ENCODE measurements around the gene CAGE1. TPM values are rescaled to one million over a fixed set of nuclear protein-coding genes. Genes with fewer than 3 reads are reported as not detected.

Gene CAGE1
- total and polyA plus RNA-seq, 10 of the 15 experiments (the other 5 are each of a cell fraction or from before 2014, with no cell fraction given) = 0.03 to 0.42 (median 0.08) TPM; not detected in 3

DNA sequence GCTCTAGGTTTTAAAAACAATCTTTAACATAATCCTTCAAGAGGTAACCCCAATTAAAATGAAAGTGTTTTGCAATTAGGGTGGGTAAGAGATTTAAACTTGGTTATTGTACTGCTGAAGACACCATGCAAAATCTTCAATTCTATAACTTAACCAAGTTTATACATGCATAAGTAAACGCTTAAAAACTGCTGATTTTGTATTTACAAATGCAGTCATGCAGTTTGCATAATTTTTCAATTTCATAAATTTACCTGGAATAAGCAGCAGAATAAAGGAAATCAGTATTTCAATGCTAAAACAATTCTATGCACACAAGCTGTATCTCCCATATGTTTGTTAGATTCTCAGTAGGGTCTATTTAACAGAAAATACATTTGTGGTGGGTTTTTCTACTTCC lies 99.5 kb downstream of the CAGE1 start (continued):
- TF ChIP-seq, protein P1, sequence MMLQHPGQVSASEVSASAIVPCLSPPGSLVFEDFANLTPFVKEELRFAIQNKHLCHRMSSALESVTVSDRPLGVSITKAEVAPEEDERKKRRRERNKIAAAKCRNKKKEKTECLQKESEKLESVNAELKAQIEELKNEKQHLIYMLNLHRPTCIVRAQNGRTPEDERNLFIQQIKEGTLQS (IDR thresholded peaks at IDR 0.05; ENCODE audit: borderline replicate concordance, extremely low read depth, low read depth, low read length) = no peak
- no peak for TF ChIP-seq SIN3A (IDR thresholded peaks at IDR 0.05; ENCODE audit: low read depth, low read length)

DNA sequence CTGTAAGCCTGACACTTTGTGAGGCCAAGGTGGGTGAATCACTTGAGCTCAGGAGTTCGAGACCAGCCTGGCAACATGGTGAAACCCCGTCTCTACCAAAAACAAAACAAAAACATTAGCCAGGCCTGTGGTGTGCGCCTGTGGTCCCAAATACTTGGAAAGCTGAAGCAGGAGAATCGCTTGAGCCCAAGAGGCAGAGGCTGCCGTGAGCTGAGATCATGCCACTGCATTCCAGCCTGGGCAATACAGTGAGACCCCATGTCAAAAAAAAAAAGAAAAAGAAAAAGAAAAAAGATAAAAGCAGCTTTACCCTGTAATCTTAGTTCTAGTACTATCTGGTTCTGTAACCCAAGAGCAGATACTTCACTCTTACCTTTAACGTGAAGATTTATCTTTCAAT lies 104.1 kb downstream of the CAGE1 start:
- no peak for FAIRE-seq
- ChIA-PET RAD21 (ENCODE audit: unreplicated experiment) (interaction anchor here (2.8 kb wide), 1 partner anchor 8 kb away, joined by 9 read pairs; no protein-coding TSS in a partner anchor), POLR2A (interaction anchor here (0.6 to 1.4 kb wide), 5 partner anchors 21 to 127 kb away, joined by 3 to 6 read pairs (median 3); no protein-coding TSS in a partner anchor), CTCF (interaction anchor here (0.7 to 1.9 kb wide), 6 partner anchors 8 to 622 kb away, joined by 3 to 17 read pairs (median 4); no protein-coding TSS in a partner anchor), SMC1A (ENCODE audit: uncharacterized antibody, unreplicated experiment) (interaction anchor here (0.5 to 2.7 kb wide), 10 partner anchors 8 to 331 kb away, joined by 3 to 9 read pairs (median 4); no protein-coding TSS in a partner anchor)
- no peak for ATAC-seq
- BruUV-seq (replicated peaks) = no TSS peak
- no peak overlapping the region for H2AFZ ChIP-seq (ENCODE audit: control insufficient read depth, low read depth, low read length)
- no peak overlapping the region for H3K4me2 ChIP-seq (ENCODE audit: control insufficient read depth, insufficient read depth)
- H3K9ac ChIP-seq (ENCODE audit: control insufficient read depth, insufficient read depth, low read length) = no peak overlapping the region
- no peaks in the 10 kb centered on the region for H3K9me3 ChIP-seq (replicated peaks; ENCODE audit: control insufficient read depth, insufficient read depth, low read length)
- H3K4me1 ChIP-seq (ENCODE audit: control insufficient read depth, insufficient read depth, low read length) = no peaks in the 10 kb centered on the region
- peaks cover 1 to 13% of the 10 kb centered on the region in 2 experiments for H3K36me3 ChIP-seq (ENCODE audit: control insufficient read depth in 2 of 2, insufficient read depth in 2 of 2, low read length in 1 of 2)
- intact Hi-C loops (cut with micrococcal nuclease; ENCODE audit: unreplicated experiment) (no loop called here), in situ Hi-C loops (cut with MboI) (no loop called here)
- no peak for DNase-seq (ENCODE audit: low read depth, low spot score)
- WGBS (ENCODE audit: insufficient coverage, insufficient replicate concordance, low lambda C conversion rate, missing lambda C conversion rate) = 97% methylated on average over 6 of the region's 6 CpGs
- no peak overlapping the region for H3K4me3 ChIP-seq
- no peaks in the 10 kb centered on the region for H3K79me2 ChIP-seq (ENCODE audit: control insufficient read depth, insufficient read depth, low read length)
- H4K20me1 ChIP-seq (ENCODE audit: control insufficient read depth, insufficient read depth) = no peaks in the 10 kb centered on the region
- H3K27me3 ChIP-seq (replicated peaks in 1 of 2; ENCODE audit: control insufficient read depth in 2 of 2, insufficient read depth in 2 of 2, low read length in 1 of 2) = no peaks in the 10 kb centered on the region
- H3K27ac ChIP-seq (ENCODE audit: control insufficient read depth, insufficient read depth) = no peak overlapping the region
- TF ChIP-seq RCOR1 (conservative IDR thresholded peaks at IDR 0.05; ENCODE audit: low read depth, low read length) = no peak
- no peak for TF ChIP-seq GATAD2B (conservative IDR thresholded peaks at IDR 0.05; ENCODE audit: low read depth)
- no peak for TF ChIP-seq SMC3 (IDR thresholded peaks at IDR 0.05; ENCODE audit: borderline replicate concordance, low read length)
- TF ChIP-seq USF1 (IDR thresholded peaks at IDR 0.05; ENCODE audit: borderline replicate concordance, extremely low read length, insufficient read depth, low read depth, low read length) = no peak
- no peak for TF ChIP-seq FOS (IDR thresholded peaks at IDR 0.05; ENCODE audit: borderline replicate concordance, extremely low read depth, insufficient read length)
- no peak for TF ChIP-seq ZNF274 (IDR thresholded peaks at IDR 0.05; ENCODE audit: insufficient read depth, insufficient read length)
- TF ChIP-seq YY1 (IDR thresholded peaks at IDR 0.05; ENCODE audit: low read depth, low read length) = no peak
- TF ChIP-seq SMAD5 (IDR thresholded peaks at IDR 0.05; ENCODE audit: low read depth) = no peak
- TF ChIP-seq, protein P2, sequence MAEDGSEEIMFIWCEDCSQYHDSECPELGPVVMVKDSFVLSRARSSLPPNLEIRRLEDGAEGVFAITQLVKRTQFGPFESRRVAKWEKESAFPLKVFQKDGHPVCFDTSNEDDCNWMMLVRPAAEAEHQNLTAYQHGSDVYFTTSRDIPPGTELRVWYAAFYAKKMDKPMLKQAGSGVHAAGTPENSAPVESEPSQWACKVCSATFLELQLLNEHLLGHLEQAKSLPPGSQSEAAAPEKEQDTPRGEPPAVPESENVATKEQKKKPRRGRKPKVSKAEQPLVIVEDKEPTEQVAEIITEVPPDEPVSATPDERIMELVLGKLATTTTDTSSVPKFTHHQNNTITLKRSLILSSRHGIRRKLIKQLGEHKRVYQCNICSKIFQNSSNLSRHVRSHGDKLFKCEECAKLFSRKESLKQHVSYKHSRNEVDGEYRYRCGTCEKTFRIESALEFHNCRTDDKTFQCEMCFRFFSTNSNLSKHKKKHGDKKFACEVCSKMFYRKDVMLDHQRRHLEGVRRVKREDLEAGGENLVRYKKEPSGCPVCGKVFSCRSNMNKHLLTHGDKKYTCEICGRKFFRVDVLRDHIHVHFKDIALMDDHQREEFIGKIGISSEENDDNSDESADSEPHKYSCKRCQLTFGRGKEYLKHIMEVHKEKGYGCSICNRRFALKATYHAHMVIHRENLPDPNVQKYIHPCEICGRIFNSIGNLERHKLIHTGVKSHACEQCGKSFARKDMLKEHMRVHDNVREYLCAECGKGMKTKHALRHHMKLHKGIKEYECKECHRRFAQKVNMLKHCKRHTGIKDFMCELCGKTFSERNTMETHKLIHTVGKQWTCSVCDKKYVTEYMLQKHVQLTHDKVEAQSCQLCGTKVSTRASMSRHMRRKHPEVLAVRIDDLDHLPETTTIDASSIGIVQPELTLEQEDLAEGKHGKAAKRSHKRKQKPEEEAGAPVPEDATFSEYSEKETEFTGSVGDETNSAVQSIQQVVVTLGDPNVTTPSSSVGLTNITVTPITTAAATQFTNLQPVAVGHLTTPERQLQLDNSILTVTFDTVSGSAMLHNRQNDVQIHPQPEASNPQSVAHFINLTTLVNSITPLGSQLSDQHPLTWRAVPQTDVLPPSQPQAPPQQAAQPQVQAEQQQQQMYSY (CRISPR knock-in tag; IDR thresholded peaks at IDR 0.05) = no peak
- TF ChIP-seq, protein P3, sequence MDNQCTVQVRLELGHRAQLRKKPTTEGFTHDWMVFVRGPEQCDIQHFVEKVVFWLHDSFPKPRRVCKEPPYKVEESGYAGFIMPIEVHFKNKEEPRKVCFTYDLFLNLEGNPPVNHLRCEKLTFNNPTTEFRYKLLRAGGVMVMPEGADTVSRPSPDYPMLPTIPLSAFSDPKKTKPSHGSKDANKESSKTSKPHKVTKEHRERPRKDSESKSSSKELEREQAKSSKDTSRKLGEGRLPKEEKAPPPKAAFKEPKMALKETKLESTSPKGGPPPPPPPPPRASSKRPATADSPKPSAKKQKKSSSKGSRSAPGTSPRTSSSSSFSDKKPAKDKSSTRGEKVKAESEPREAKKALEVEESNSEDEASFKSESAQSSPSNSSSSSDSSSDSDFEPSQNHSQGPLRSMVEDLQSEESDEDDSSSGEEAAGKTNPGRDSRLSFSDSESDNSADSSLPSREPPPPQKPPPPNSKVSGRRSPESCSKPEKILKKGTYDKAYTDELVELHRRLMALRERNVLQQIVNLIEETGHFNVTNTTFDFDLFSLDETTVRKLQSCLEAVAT (IDR thresholded peaks at IDR 0.05) = no peak
- no peak for TF ChIP-seq RELA (IDR thresholded peaks at IDR 0.05; ENCODE audit: borderline replicate concordance, partially characterized antibody)
- TF ChIP-seq SREBF1 (IDR thresholded peaks at IDR 0.05; ENCODE audit: low read length) = no peak
- no peak for TF ChIP-seq YBX1 (IDR thresholded peaks at IDR 0.05)
- TF ChIP-seq CBFB (IDR thresholded peaks at IDR 0.05; ENCODE audit: low read depth) = no peak
- TF ChIP-seq, protein P1 (IDR thresholded peaks at IDR 0.05; ENCODE audit: borderline replicate concordance, extremely low read depth, low read depth, low read length) = no peak
- TF ChIP-seq PAX5 (IDR thresholded peaks at IDR 0.05; ENCODE audit: borderline replicate concordance, low read depth, low read length) = no peak

All from GM12878 (cell line).